ENCODE data around the gene SSBP2. TPM values are rescaled to one million over a fixed set of nuclear protein-coding genes. Genes with fewer than 3 reads are reported as not detected.

Gene SSBP2
- total and polyA plus RNA-seq, 2 of the 8 experiments (the other 6 are each of a cell fraction or from before 2014, with no cell fraction given) = 21.5 to 36.2 TPM

DNA sequence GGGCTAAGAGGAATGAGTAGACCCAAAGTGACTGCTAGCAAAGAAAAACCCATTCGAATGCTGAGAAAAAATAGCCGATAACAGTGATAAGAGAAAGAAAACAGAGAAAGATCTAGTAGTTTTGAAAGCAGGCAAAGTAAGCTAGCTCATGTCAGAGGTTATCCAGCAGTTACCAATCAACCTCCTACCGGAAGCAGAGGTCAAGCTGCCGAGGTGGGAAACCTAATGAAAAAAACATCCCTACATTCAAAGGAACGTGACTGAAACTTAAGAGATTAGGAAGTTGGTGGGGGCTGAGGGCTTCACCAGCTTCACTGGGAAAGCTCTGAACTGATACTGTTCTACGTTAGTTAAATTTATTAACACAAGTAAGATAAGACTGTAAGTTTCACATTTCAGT is 32.6 kb downstream of the SSBP2 start:
- no peaks in the 10 kb centered on the region for H3K9me3 ChIP-seq (ENCODE audit: insufficient read depth in 2 of 2, low read depth in 1 of 2, low read length in 1 of 2)
- no peak overlapping the region for H2BK12ac ChIP-seq (ENCODE audit: low read depth, low read length)
- H3K79me1 ChIP-seq (ENCODE audit: low read depth, low read length) = no peaks in the 10 kb centered on the region
- DNase-seq (ENCODE audit: low read depth in 1 of 2, low spot score in 2 of 2) (no peak), FAIRE-seq (no peak)
- H2AK5ac ChIP-seq (ENCODE audit: low read depth, low read length) = no peak overlapping the region
- H2BK5ac ChIP-seq (ENCODE audit: low read depth, low read length) = no peak overlapping the region
- H3K4me3 ChIP-seq (ENCODE audit: extremely low read depth in 1 of 4, insufficient read depth in 2 of 4, low read depth in 3 of 4, low read length in 4 of 4) = no peak overlapping the region
- no peak overlapping the region for H2AFZ ChIP-seq (ENCODE audit: low read length)
- H4K20me1 ChIP-seq (replicated peaks in 1 of 2; ENCODE audit: control insufficient read depth in 1 of 2, insufficient read depth in 2 of 2, low read length in 2 of 2) = peaks cover 0 to 4% of the 10 kb centered on the region in 2 experiments
- H3K23me2 ChIP-seq (ENCODE audit: low read depth, low read length) = no peaks in the 10 kb centered on the region
- CTCF ChIA-PET (ENCODE audit: partially characterized antibody) = interaction anchor here (0.9 kb wide), 1 partner anchor 195 kb away, joined by 3 read pairs; no protein-coding TSS in a partner anchor
- no peaks in the 10 kb centered on the region for H3K36me3 ChIP-seq (ENCODE audit: control insufficient read depth in 2 of 4, insufficient read depth in 4 of 4, low read length in 3 of 4)
- no peak overlapping the region for H3K14ac ChIP-seq (ENCODE audit: insufficient read length)
- no peak overlapping the region for H3K27ac ChIP-seq (ENCODE audit: low read depth, low read length)
- 87% methylated on average over 6 of the region's 6 CpGs; no CpG with 5 or more reads in 1 of the 2 experiments for WGBS, 2 experiments (ENCODE audit: extremely low coverage in 1 of 2, insufficient coverage in 1 of 2, insufficient read length in 1 of 2, insufficient replicate concordance in 2 of 2, low coverage in 1 of 2, low lambda C conversion rate in 2 of 2, missing lambda C conversion rate in 1 of 2)
- no peak overlapping the region for H3K9ac ChIP-seq (replicated peaks in 1 of 4; ENCODE audit: extremely low read depth in 1 of 4, low read depth in 3 of 4, low read length in 3 of 4)
- POLR2A ChIA-PET (ENCODE audit: partially characterized antibody) = interaction anchor here (1.2 kb wide), 1 partner anchor 131 kb away, joined by 3 read pairs; no protein-coding TSS in a partner anchor
- peaks cover 0 to 6% of the 10 kb centered on the region in 2 experiments; a peak in 2 of 4 replicates for H3K79me2 ChIP-seq (ENCODE audit: control insufficient read depth in 1 of 2, insufficient read depth in 2 of 2, low read length in 2 of 2)
- H4K91ac ChIP-seq (replicated peaks; ENCODE audit: insufficient read length, low read length) = no peak overlapping the region
- H2BK120ac ChIP-seq (replicated peaks; ENCODE audit: low read depth, low read length) = no peak overlapping the region
- H4K8ac ChIP-seq (ENCODE audit: extremely low read depth, insufficient read depth, low read length) = no peak overlapping the region
- H3K56ac ChIP-seq (replicated peaks; ENCODE audit: insufficient read length, low read depth, low read length) = no peak overlapping the region
- no peaks in the 10 kb centered on the region for H3K27me3 ChIP-seq (replicated peaks in 1 of 4; ENCODE audit: control insufficient read depth in 3 of 4, extremely low read depth in 1 of 4, insufficient read depth in 3 of 4, low read length in 3 of 4)
- H2BK15ac ChIP-seq (ENCODE audit: low read length) = no peak overlapping the region
- no peak overlapping the region for H2BK20ac ChIP-seq (ENCODE audit: low read length)
- no peak overlapping the region for H3K18ac ChIP-seq (ENCODE audit: extremely low read depth, low read length)
- H3K23ac ChIP-seq (ENCODE audit: insufficient read length) = no peak overlapping the region
- H3K4me1 ChIP-seq (replicated peaks in 1 of 4; ENCODE audit: control insufficient read depth in 3 of 4, insufficient read depth in 4 of 4, low read length in 3 of 4) = peaks cover 0 to 12% (median 6%) of the 10 kb centered on the region in 4 experiments; a peak in 2 of 7 replicates
- H3K4ac ChIP-seq (replicated peaks; ENCODE audit: insufficient read length, low read depth, low read length) = no peak overlapping the region
- H4K5ac ChIP-seq (ENCODE audit: insufficient read length, low read depth, low read length) = no peak overlapping the region
- H3K4me2 ChIP-seq (ENCODE audit: insufficient read depth in 1 of 2, low read depth in 2 of 2, low read length in 2 of 2) = no peak overlapping the region
- no peak for TF ChIP-seq TBP (IDR thresholded peaks at IDR 0.05; ENCODE audit: low read depth, low read length)
- TF ChIP-seq EGR1 (IDR thresholded peaks at IDR 0.05; ENCODE audit: borderline replicate concordance, low read depth, low read length) = no peak
- TF ChIP-seq SAP30 (IDR thresholded peaks at IDR 0.05; ENCODE audit: insufficient read depth, insufficient replicate concordance, low read length) = no peak
- TF ChIP-seq SP4 (IDR thresholded peaks at IDR 0.05; ENCODE audit: low read length) = no peak
- no peak for TF ChIP-seq SIRT6 (IDR thresholded peaks at IDR 0.05; ENCODE audit: low read length)
- no peak for TF ChIP-seq TAF1 (IDR thresholded peaks at IDR 0.05; ENCODE audit: low read depth, low read length)
- no peak for TF ChIP-seq GABPA (IDR thresholded peaks at IDR 0.05; ENCODE audit: borderline replicate concordance, insufficient read depth, low read length)
- no peak for TF ChIP-seq KDM5A (IDR thresholded peaks at IDR 0.05; ENCODE audit: low read length)
